ENCODE results near the gene DMD.
"Not testable (repeated sequence)": the region's sequence is repeated elsewhere in the genome, so short reads cannot be mapped to it uniquely, and the experiment has no call there.

The DMD gene

DNA sequence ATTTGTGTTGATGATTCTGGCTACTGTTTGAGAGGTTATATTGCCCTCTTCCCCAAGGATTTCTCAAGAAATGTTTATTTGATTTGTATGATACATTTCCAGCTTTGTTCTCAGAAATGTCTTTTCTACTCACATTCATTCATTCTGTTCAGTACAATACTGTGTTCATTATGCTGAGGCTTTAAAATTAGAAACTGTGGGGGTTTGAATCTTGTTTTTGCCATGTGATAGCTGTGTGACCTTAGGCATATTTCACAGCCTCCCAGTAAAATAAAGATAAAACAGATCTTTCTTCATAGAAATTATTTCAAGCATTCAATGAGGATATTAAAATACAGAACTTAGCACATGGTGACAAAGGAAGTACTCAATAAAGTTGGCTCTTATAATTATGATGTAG lies 123.9 kb downstream of the DMD start:
- no peak for TF ChIP-seq CTCF (conservative IDR thresholded peaks at IDR 0.05)
- no peak overlapping the region for H3K27ac ChIP-seq

DNA sequence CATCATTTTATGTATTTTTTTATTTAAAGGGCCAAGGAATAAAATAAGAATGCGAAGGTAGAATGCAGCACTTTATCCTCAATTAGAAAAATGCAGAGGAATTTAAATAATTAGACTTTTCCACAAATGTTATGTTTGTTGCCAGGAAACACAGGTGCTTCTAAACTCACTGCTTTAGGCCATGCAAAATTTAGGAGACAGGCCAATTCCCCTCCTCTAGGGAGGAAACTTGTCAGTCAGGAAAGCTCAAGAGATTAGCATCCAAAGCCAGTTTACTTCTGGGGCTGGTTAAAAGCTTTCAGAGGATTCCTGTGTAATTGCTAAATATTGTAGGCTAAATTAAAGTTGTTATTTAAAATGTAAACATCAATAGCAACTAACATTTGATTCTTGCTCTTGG lies 124.5 kb downstream of the DMD start:
- H3K27ac ChIP-seq: no peak overlapping the region
- no peak for TF ChIP-seq CTCF (conservative IDR thresholded peaks at IDR 0.05)

DNA sequence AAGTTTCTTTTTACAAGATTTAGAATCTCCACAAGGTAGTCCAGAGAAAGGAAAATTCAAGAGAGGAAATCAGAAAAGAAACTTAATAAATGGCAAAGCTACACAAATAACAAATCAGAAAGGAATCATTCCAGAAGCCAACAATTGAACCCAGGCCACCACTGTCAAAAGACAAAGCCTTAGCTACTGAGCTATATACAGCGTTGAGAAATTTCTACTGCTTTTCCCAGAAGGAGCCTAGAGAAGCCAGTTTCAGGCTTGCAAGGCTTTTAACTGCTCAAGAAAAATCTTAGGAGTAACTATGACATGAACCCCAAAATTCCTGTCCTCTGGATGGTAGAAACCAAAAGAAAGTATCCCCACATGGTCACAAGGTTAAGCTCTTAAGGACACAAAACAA lies 129.0 kb downstream of the DMD start:
- H3K27ac ChIP-seq: no peak overlapping the region
- no peak for TF ChIP-seq CTCF (conservative IDR thresholded peaks at IDR 0.05)

DNA sequence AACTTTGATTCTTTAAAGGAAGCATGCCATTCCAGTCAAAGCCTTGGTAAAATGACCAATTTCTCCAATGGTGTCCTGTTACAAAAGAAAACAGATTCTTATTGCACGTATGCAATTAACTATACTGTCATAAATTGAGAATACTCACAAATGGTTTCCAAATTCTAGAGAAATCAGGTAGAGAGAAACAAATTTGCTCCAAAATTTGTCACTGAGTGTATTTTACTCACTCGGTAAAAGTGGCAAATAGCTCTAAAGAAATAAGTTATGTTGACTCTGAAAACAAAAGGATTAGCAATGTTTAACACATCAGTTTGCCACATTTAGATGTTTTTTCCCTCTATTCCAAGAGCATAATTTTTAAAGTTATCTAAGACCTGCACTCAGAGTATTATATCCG lies 133.1 kb downstream of the DMD start:
- H3K27ac ChIP-seq: no peak overlapping the region
- no peak for TF ChIP-seq CTCF (conservative IDR thresholded peaks at IDR 0.05)

- not testable (repeated sequence) for H3K27ac ChIP-seq
Measured at GRCh38 chrX:33073660-33074059, 137.7 kb downstream of the DMD start.

DNA sequence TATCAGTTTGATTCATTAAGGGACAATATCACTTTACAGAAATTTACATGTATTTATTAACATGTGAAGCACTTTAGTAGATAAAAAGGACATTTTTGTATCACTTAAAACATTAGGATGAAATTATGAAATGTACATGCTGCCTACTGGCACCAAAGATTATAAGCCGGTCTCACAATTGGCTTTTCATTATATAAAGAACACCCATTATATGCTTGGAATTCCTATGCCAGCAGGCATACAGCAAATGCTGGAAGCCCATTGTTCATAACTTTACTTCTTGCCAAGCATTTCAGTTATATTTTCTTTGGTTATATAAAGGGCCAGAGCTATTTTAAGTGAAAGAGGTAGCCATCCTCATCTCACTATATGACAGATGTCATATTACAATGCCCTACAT lies 145.9 kb downstream of the DMD start:
- no peak overlapping the region for H3K27ac ChIP-seq
- no peak for TF ChIP-seq CTCF (conservative IDR thresholded peaks at IDR 0.05)

DNA sequence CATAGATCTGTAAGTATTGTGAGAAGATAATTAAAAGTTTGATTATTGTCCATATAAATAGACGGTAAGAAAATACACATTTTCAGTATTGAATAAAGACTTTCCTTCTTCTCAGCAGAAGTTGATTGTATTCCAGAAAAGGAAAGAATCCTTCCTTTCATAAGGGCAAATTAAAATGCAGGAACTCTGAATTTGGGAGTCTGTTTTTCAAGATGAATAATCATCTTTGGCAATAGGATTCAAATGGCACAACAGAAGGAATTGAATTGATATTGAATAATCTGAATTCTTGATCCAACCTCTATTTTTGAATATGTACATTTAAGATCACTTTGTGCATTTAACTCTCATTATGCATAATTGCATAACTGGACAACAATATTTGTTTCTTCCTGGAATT lies 149.3 kb downstream of the DMD start:
- no peak overlapping the region for H3K27ac ChIP-seq
- TF ChIP-seq CTCF (conservative IDR thresholded peaks at IDR 0.05): no peak

DNA sequence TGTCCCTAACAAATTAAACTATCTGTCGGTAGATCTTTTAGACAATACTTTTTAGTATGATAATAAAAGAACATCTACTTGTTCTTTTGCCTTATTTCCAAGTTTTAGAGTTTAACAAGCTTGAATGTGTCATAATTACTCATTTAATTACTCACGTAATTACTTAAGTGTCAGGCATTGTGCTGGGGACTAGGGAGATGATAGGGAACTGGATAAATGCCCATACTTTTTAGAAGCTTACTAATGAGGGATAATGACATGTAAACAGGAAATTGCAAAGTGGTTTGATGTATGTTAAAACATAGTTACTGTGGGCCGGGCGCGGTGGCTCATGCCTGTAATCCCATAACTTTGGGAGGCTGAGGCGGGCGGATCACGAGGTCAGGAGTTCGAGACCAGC lies 158.3 kb downstream of the DMD start:
- no peak overlapping the region for H3K27ac ChIP-seq
- TF ChIP-seq CTCF (conservative IDR thresholded peaks at IDR 0.05): no peak

Measured in VCaP (cell line).